GM12801 (cell line): ENCODE measurements around the gene NCAPH2.

ENCODE experiments used
- TF ChIP-seq, protein P1 (sequence below): IDR thresholded peaks from one replicate; pipeline ENCODE4 v1.5.1; 2011; ENCODE audit warnings: control low read depth; ENCODE audit not compliant: insufficient read length; ENCODE audit errors: extremely low read depth

The NCAPH2 gene

GRCh38 chr22:50477923-50478322 lies 30.1 kb upstream of the NCAPH2 start:
- TF ChIP-seq, protein P1, sequence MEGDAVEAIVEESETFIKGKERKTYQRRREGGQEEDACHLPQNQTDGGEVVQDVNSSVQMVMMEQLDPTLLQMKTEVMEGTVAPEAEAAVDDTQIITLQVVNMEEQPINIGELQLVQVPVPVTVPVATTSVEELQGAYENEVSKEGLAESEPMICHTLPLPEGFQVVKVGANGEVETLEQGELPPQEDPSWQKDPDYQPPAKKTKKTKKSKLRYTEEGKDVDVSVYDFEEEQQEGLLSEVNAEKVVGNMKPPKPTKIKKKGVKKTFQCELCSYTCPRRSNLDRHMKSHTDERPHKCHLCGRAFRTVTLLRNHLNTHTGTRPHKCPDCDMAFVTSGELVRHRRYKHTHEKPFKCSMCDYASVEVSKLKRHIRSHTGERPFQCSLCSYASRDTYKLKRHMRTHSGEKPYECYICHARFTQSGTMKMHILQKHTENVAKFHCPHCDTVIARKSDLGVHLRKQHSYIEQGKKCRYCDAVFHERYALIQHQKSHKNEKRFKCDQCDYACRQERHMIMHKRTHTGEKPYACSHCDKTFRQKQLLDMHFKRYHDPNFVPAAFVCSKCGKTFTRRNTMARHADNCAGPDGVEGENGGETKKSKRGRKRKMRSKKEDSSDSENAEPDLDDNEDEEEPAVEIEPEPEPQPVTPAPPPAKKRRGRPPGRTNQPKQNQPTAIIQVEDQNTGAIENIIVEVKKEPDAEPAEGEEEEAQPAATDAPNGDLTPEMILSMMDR = no peak

DNA sequence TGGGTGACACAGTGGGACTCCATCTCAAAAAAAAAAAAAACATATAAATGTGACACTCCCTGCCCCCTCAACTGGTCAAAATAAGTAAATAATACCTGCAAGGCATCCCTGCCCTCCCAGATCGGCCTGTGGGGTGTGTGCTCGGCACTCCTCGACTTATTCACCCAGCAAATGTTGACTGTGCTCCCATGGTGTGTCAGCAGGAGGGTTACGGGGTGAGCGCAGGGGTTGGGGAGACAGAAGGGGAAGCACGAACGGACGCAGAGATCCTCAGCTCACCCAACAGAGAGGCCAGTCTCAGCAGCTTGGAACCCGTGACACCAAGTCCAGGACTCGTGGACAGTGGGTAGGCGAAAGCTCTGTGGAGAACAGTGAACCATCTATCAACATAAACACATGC lies 28.3 kb upstream of the NCAPH2 start:
- TF ChIP-seq, protein P1 = no peak

DNA sequence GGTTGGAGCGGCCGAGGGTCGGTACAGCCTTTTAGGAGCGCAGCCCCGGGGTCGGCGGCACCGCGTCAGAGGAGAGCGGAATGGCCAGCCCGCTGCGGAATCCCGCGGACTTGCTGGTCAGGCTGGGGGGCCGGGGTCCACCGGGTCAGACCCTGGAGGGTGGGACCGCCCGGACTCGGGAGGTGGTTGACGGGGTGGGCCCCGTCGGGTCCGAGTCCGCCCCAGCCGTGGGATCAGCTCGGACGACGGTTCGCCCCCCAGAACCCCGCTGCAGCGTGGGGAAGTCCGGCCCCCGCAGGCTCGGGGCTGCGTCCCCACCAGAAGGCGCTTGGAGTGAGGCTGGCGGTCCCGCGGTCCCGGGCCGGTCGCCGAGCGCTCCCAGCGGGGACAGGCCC lies 27.0 kb upstream of the NCAPH2 start:
- TF ChIP-seq, protein P1 = no peak

- TF ChIP-seq, protein P1 = no peak
Measured at GRCh38 chr22:50481440-50482106, 26.5 kb upstream of the NCAPH2 start, which contains the start of gene ADM2. TSS of gene ADM2 (plus strand) at chr22:50481543. CDS start at chr22:50481848, 305 bp downstream.

GRCh38 chr22:50482107-50483074 lies 25.6 kb upstream of the NCAPH2 start:
- TF ChIP-seq, protein P1 = no peak

DNA sequence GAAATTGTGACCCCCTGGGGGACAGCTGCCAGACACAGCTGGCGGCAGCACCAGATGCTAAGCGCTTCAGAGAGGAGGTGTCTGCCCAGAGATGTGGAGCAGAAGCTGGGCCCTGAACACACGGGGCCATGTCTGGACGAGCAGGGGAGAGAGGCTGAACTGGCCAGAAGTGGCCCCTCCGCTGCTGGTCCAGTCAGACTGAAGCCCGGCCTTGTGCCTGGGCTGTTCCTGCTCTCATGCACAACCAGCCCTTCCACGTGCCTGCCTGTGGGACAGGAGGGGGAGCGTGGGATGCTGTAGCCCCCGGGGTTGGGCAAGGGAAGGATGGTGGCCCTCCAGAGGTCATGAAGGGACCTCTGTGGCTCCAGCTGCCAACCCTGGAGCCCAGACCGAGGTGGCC lies 24.9 kb upstream of the NCAPH2 start:
- TF ChIP-seq, protein P1 = no peak

GRCh38 chr22:50483556-50483955 lies 24.5 kb upstream of the NCAPH2 start:
- TF ChIP-seq, protein P1 = no peak
